ENCODE measurements around the gene XCL1.

- TF ChIP-seq CTCF (IDR thresholded peaks at IDR 0.05) (no peak), POLR2A (IDR thresholded peaks at IDR 0.05) (no peak)
These were observed 8.1 kb upstream of the XCL1 start for GRCh38 chr1:168568346-168568745.

All from lower leg skin (tissue), 3 donors.